GM18526 (cell line): ENCODE results near the gene WNT6.

ENCODE experiments used
- POLR2A ChIP-seq: IDR thresholded peaks from 3 replicates; pipeline ENCODE4 v1.6.1; 2011; ENCODE audit not compliant: insufficient read length; ENCODE audit errors: extremely low read depth

Gene WNT6

DNA sequence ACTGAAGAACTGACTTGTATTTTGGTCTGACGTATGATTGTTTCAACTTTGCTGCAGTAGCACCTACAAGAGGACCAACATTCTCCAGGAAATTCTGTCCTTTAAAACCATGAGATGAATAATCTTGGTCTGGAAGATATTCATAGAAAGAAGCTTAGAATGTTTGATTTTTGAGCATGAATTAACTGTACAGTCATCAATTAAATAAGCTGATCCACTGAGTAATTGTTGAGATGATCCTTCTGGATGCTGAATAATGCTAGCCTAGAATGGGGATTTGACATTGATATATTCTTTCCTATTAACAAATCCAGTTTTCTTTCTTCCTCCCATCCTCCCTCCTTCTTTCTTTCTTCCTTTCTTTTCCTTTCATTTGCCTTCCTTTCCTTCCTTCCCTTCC lies 60.9 kb downstream of the WNT6 start:
- no peak for TF ChIP-seq POLR2A
